ENCODE measurements around the gene C9orf153.

The C9orf153 gene

DNA sequence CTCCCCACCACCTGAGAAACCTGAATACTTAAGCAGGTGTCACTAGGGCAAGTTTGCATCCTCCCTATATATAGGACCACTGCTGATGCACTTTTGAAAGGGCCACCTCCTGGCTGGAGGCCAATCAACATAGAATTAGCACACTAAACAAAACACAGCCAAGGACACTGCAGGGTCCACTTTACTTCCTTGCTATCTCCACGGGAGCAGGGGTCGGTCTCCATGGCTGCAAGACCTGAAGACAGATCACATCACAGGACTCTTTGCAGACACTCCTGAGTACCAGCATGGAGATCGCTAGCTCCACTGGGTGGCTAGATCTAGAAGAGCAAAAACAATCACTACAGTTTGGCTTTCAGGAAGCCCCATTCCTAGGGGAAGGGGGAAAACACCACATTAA lies 72.3 kb downstream of the C9orf153 start:
- ChIA-PET POLR2A (no interaction called here), CTCF (interaction anchor here (3.2 kb wide), 1 partner anchor 15 kb away, joined by 15 read pairs; no protein-coding TSS in a partner anchor)
- no peak for DNase-seq (ENCODE audit: extremely low spot score)
- TF ChIP-seq, protein P1, sequence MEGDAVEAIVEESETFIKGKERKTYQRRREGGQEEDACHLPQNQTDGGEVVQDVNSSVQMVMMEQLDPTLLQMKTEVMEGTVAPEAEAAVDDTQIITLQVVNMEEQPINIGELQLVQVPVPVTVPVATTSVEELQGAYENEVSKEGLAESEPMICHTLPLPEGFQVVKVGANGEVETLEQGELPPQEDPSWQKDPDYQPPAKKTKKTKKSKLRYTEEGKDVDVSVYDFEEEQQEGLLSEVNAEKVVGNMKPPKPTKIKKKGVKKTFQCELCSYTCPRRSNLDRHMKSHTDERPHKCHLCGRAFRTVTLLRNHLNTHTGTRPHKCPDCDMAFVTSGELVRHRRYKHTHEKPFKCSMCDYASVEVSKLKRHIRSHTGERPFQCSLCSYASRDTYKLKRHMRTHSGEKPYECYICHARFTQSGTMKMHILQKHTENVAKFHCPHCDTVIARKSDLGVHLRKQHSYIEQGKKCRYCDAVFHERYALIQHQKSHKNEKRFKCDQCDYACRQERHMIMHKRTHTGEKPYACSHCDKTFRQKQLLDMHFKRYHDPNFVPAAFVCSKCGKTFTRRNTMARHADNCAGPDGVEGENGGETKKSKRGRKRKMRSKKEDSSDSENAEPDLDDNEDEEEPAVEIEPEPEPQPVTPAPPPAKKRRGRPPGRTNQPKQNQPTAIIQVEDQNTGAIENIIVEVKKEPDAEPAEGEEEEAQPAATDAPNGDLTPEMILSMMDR (IDR thresholded peaks at IDR 0.05; ENCODE audit: control extremely low read depth, extremely low read depth, low read depth, missing control alignments) = no peak

GRCh38 chr9:86186696-86187095 lies 72.8 kb downstream of the C9orf153 start:
- TF ChIP-seq, protein P1 (IDR thresholded peaks at IDR 0.05; ENCODE audit: control extremely low read depth, extremely low read depth, low read depth, missing control alignments) = no peak
- ChIA-PET POLR2A (no interaction called here), CTCF (interaction anchor here (3.2 kb wide), 1 partner anchor 16 kb away, joined by 15 read pairs; no protein-coding TSS in a partner anchor)
- DNase-seq (ENCODE audit: extremely low spot score) = no peak

DNA sequence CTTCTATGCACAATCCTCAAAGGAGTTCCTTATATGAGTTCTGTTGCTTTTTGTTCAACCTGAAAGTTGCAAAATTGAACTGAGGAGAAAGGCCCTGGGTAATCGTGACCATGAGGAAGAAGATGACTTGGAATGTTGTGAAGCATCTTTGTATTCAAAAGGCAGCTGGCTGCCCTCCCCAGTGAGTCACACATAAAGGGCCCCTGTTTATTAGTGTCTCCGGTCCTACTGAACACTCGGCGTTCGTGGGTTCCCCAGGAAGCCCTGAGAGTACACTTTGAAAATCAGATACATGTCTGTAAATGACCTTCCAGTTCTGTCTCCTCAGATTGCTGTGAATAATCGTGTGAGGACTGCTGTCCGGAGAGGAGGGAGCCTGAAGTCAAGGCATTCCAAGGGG lies 73.6 kb downstream of the C9orf153 start:
- CTCF ChIA-PET = interaction anchor here (1.2 kb wide), 1 partner anchor 16 kb away, joined by 3 read pairs; no protein-coding TSS in a partner anchor
- POLR2A ChIA-PET = no interaction called here
- no peak for DNase-seq (ENCODE audit: extremely low spot score)
- TF ChIP-seq, protein P1 (IDR thresholded peaks at IDR 0.05; ENCODE audit: control extremely low read depth, extremely low read depth, low read depth, missing control alignments) = no peak

DNA sequence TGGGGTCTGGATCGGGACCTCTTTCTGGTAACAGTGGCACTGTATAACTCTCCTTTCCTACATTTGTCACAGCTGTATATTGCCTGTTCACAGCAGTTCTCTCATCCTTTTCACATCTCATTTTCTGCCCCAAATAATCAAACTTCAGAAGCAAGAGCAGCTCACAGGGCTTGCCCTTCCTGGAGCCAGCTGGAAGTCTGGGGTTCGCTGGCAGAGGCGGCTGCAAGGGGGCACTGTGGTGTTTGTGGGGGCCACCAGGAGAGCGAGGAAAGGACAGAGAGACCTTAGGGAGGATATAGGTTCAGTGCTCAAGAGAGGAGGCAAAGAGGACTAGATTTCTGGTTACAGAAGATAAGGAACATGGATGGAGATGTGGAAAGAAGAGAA lies 75.3 kb downstream of the C9orf153 start:
- DNase-seq (ENCODE audit: extremely low spot score) = no peak
- TF ChIP-seq, protein P1 (IDR thresholded peaks at IDR 0.05; ENCODE audit: control extremely low read depth, extremely low read depth, low read depth, missing control alignments) = no peak
- ChIA-PET POLR2A (no interaction called here), CTCF (no interaction called here)

GRCh38 chr9:86183229-86184137 lies 76.0 kb downstream of the C9orf153 start:
- CTCF ChIA-PET = no interaction called here
- POLR2A ChIA-PET = no interaction called here
- TF ChIP-seq, protein P1 (IDR thresholded peaks at IDR 0.05; ENCODE audit: control extremely low read depth, extremely low read depth, low read depth, missing control alignments) = no peak
- DNase-seq (ENCODE audit: extremely low spot score) = no peak

GRCh38 chr9:86181379-86182315 lies 77.8 kb downstream of the C9orf153 start:
- no peak for DNase-seq (ENCODE audit: extremely low spot score)
- ChIA-PET CTCF (interaction anchor here (0.9 kb wide), 1 partner anchor 21 kb away, joined by 3 read pairs; no protein-coding TSS in a partner anchor), POLR2A (no interaction called here)
- TF ChIP-seq, protein P1 (IDR thresholded peaks at IDR 0.05; ENCODE audit: control extremely low read depth, extremely low read depth, low read depth, missing control alignments) = no peak
